ENCODE measurements around the gene ALDH4A1.

DNA sequence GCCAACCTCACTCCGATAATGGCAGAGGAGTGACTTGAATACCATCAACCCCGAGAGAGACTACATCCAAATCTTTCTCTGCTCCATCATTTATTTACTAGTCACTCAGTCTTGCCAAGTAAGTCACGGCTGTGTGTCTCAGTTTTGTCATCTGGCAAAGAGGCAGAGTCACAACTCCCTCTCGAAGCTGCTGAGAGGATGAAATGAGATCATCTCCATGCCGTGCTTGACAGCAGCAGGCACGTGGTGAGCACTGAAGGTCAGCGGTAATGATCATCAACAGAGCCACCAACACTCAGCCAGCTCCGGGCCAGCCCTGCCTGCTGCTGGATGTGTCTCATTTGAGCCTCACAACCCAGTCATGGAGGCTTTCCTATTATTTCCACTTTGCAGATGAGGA is 19.9 kb downstream of the ALDH4A1 start:
- TF ChIP-seq GATA3 (IDR thresholded peaks at IDR 0.05; ENCODE audit: low read depth, low read length) (no peak), GATA2 (IDR thresholded peaks at IDR 0.05; ENCODE audit: low read depth, low read length) (no peak)
